Umbilical cord (tissue), 2 donors: ENCODE results near the gene EIF3M. TPM values are rescaled to one million over a fixed set of nuclear protein-coding genes. Genes with fewer than 3 reads are reported as not detected.

ENCODE experiments used
- DNase-seq: peaks from one replicate; pipeline ENCODE4 v3.0.0-alpha.2; 2015; ENCODE audit warnings: low spot score
- total RNA-seq: library from RNA; depleted of rRNA; stranded (reverse); fragments of >200 nt; gene quantifications from one replicate; pipeline ENCODE4 v1.2.3, GENCODE V29; 2014; ENCODE audit warnings: low replicate concordance; ENCODE audit not compliant: insufficient read depth

EIF3M gene
- total RNA-seq = 209 TPM

DNA sequence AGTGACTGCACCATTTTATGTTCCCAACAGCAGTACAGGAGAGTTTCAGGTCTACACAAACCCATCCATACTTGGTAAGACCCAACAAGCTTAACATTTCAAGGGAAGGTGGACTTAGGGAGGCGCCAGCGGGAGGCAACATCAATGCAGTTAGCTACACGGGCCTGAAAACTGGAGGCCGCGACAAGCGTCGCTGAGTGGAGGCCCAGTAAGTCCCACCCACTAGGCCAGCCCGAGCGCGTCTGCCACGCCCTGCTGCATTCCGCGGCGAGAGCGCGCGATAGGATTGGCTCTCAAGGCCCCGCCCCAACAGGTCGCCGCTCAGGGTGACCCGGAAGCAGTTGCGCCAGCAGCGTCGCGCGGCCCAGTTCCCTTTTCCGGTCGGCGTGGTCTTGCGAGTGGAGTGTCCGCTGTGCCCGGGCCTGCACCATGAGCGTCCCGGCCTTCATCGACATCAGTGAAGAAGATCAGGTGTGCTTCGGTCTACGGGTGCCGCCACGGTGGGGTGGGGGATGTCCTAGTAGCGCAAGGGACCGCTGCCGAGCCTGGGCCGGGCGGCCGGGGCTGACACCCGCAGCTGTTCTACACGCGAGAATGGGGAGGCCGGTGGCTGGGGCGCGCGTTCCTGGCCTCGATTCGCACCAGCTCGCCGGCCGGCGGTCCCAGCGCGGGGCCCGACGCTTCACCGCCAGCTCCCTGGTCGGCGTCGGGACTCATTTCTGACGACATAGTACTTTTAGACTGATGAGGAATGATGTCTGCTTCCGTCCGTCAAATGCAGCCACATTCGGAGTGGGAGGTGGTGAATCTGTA, at the start of gene EIF3M:
TSS of gene EIF3M (plus strand) at position 373 of the 813 bp plus-strand sequence. CDS start at position 430, 57 bp downstream.
- peak; percentile 97 for DNase-seq

- DNase-seq = no peak
Observed at GRCh38 chr11:32538804-32539203, 44.8 kb upstream of the EIF3M start.

- no peak for DNase-seq
Observed at GRCh38 chr11:32549611-32550187, 33.9 kb upstream of the EIF3M start.

- no peak for DNase-seq
Observed at GRCh38 chr11:32550207-32550606, 33.4 kb upstream of the EIF3M start.

GRCh38 chr11:32555091-32555490, 28.5 kb upstream of the EIF3M start:
- DNase-seq = no peak

- no peak for DNase-seq
Observed at GRCh38 chr11:32555895-32556294, 27.7 kb upstream of the EIF3M start.

DNA sequence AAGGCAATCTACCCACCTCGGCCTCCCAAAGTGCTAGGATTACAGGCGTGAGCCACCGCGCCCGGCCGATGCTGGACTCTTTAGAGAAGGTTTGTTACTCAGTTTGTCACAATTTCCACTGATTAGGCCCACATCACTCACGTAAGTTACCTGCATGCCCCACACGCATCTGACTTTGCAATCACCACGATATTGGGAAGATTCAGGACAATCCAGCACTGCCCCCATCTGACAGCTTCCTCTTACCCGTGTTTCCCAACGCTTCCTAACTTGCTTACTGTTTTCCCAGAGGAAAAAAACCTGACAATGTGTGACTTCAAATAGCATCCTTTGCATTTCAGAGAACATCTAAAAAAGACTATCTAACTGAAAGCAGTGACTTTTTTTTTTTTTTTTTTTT, 21.8 kb upstream of the EIF3M start:
- DNase-seq = no peak

GRCh38 chr11:32562839-32563599, 20.6 kb upstream of the EIF3M start:
- DNase-seq = peak; percentile 86

GRCh38 chr11:32563600-32563959, 20.1 kb upstream of the EIF3M start:
- DNase-seq = no peak

DNA sequence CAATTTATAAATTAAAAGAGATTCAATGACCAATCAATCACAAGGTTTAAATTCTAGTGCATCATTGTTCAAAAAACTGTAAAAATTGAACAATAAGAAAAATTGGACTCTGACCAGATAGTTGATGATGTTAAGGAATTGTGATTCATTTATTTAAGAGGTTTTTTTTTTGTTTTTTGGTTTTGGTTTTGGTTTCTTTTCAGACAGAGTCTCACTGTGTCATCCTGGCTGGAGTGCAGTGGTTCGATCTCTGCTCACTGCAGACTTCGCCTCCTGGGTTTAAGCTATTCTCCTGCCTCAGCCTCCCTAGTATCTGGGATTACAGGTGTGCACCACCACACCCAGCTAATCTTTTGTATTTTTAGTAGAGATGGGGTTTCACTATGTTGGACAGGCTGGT, 17.1 kb upstream of the EIF3M start:
- no peak for DNase-seq

DNA sequence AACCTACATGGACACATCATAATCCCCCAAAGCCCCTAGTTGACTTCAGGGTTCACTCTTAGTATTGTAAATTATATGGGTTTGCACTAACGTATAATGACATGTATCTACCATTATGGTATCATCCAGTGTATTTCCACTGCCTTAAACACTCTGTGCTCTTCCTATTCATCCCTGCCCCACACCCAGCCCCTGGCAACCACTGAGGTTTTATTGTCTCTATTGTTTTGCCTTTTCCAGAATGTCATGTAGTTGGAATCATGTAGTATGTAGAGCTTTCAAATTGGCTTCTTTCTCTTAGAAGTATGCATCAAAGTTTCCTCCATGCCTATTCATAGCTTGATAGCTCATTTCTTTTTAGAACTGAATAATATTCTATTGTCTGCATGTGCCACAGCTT, 16.5 kb upstream of the EIF3M start:
- no peak for DNase-seq

DNA sequence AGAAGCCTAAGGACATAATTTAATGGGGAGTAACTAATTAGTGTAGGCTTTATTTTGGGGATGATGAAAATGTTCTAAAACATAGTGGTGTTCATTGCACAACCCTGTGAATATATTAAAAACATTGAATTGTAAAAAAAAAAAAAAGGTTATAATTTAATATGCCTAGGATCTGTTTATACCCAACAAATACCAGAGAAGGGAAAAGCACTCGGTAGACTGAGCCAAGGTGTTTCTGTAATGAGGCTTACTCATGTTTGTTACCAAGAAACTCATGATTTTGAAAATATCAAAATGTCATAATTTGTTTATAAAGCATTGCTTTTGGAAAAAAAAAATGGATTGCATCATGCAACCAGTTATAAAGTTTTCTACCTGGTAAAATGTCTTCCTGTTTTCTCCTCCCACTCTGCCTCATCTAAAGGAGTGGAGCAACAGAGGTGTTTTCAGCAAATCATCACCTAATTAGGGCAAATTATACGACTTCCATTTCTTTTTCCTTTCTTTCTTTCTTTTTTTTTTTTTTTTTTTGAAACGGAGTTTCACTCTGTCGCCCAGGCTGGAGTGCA, 14.2 kb upstream of the EIF3M start:
- no peak for DNase-seq

- peak; percentile 4 for DNase-seq
Observed at GRCh38 chr11:32571039-32571438, 12.6 kb upstream of the EIF3M start.

DNA sequence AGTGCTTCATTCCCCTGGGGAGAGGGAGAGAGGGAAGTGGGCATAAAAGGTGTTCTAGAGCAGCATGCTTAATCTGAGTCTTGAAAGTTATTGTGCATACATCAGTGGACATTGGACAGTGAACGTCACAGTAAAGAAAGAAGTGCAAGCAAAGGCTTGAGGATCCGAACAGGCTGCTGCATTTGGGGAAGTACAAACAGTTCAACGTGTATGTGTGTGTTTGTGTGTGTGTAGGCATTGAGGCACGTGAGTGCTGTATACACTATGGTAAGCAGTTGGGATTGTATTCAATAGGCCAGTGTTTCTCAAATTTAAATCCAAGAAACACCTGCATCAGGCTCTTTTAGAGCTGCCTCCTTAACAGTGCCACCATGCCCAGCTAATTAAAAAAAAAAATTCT, 10.4 kb upstream of the EIF3M start:
- peak; percentile 2 for DNase-seq

GRCh38 chr11:32574421-32574820, 9.2 kb upstream of the EIF3M start:
- DNase-seq = peak; percentile 66

DNA sequence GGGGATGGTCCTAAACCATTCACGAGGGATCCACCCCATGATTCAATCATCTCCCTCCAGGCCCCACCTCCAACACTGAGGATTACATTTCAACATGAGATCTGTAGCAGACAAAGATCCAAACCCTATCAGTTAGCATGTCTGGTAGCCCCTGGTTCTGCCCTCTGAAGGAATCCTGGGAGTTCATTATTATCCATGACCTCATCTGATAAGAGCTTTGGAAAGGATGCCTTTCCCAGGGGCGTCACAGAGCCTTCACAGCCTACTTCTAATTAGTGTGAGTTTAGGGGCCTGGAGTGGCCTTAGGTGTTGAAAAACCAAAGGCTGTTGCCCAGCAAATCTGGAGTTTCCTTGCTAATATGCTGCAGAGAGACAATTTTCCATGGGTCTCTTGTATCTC, 8.6 kb upstream of the EIF3M start:
- peak; percentile 8 for DNase-seq

DNA sequence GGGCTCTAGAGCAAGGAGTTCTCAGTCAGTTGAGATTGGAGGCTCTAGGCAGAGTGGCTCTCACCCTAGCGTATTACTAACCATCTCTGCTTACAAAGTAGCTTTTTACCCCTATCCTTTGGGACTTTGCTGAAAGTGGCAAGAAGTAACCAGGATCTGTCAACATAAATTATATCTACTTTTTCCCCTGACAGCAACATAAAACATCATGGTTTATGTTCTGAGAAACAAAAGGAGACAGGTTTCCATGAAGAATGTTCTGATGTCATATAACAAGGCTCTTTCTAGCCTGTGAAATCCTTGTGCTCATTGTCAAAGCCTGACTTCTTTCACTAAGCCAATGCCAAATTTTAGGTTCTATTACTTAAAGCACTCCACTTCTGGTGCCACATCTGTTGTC, 7.2 kb upstream of the EIF3M start:
- no peak for DNase-seq

DNA sequence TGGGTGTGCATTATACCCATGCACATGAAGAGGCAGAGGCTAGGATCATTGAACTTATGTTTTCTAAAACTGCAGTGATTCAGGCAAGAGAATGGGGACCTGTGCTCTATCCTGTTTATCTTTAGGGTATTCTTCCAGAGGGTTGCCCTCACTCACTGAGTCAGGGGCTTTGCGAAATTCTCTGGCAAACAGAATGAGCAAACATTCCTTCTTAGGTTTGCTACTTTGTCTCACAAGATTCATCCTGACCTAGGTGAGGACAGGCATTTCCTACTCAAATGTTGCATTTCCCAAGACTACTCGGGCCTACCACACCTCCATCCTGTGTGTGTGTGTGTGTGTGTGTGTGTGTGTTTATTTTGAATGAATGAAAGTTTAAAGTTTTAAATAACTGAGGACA, 2.7 kb upstream of the EIF3M start:
- no peak for DNase-seq

DNA sequence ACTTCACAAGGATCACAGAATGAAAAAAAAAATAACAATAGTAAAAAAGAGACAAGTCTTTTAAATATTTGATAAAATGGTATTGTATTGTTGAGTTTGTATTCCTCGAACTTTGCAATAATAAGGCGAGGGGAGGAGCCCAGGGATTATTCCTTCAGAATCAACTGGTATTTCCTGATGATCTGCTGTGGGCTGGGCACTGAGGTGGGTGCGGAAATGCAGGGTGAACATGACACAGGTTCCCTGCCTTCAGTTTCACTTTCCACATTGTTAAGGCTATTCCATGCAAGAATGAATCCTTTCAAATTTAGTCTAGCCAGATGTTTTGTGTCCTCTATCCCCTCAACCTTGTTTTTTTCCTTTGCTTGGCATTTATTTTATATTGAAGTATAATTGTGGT, 2.1 kb upstream of the EIF3M start:
- no peak for DNase-seq

DNA sequence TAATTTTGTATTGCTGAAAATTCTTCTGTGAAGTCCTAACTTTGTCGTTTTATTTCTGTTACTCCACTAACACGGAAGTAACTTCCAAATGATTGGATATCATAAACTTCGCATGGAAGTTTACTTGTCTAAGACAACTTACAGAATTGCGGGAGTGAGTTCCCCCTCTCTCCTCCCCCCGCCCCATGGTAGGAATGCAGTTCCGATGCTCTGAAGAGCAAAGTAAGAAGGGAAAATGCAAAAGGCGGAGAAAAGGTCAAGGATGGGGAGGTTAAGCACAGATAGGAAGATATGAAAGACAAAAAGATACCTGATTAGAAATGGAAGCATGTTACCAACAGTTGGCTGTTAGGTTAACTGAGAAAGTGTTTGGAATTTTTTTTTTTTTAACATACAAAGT, 1.3 kb downstream of the EIF3M start:
- DNase-seq = no peak

GRCh38 chr11:32586576-32587190, 3.1 kb downstream of the EIF3M start:
- DNase-seq = no peak

GRCh38 chr11:32594272-32594671, 10.6 kb downstream of the EIF3M start:
- no peak for DNase-seq
